NB4 (cell line): ENCODE data around the gene CCDC34.

Source experiments
- POLR2A ChIP-seq: IDR thresholded peaks from 2 replicates; pipeline ENCODE4 v1.6.1; 2011; ENCODE audit warnings: mild to moderate bottlenecking; ENCODE audit not compliant: insufficient read length; ENCODE audit errors: extremely low read depth
- TF ChIP-seq, protein P1 (sequence below): IDR thresholded peaks from one replicate; pipeline ENCODE4 v1.5.1; 2012; ENCODE audit warnings: low read depth, low read length
- TF ChIP-seq, protein P2 (sequence below): IDR thresholded peaks from 2 replicates; pipeline ENCODE4 v1.6.1; 2011; ENCODE audit warnings: low read depth, low read length

DNA sequence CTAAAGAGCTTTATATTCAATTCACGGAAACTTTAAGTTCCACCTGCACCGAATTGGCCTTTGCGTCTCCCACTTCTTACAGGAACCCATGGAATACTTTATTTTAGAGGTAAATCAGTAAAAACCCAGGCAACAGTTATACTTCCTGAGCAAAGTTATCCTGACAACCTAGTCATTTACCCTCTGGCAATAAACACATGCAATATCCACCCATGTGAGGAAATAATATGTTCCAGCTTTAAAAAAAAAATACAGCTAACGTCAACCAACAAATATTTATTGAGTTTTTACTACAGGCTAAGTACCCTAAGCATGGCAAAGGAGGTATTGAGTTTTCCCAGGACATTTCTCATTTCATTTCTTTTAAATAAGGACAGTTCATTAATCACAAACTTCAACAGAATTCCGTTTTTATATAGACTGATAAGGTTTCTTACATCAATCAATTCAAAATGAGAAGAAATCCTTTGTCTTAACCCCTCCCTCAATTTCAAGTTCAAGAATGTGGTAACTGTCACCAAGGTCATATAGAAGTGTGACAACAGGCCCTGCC, 38.3 kb upstream of the CCDC34 start:
- TF ChIP-seq POLR2A: no peak
- TF ChIP-seq, protein P1, sequence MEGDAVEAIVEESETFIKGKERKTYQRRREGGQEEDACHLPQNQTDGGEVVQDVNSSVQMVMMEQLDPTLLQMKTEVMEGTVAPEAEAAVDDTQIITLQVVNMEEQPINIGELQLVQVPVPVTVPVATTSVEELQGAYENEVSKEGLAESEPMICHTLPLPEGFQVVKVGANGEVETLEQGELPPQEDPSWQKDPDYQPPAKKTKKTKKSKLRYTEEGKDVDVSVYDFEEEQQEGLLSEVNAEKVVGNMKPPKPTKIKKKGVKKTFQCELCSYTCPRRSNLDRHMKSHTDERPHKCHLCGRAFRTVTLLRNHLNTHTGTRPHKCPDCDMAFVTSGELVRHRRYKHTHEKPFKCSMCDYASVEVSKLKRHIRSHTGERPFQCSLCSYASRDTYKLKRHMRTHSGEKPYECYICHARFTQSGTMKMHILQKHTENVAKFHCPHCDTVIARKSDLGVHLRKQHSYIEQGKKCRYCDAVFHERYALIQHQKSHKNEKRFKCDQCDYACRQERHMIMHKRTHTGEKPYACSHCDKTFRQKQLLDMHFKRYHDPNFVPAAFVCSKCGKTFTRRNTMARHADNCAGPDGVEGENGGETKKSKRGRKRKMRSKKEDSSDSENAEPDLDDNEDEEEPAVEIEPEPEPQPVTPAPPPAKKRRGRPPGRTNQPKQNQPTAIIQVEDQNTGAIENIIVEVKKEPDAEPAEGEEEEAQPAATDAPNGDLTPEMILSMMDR: no peak
- TF ChIP-seq, protein P2, sequence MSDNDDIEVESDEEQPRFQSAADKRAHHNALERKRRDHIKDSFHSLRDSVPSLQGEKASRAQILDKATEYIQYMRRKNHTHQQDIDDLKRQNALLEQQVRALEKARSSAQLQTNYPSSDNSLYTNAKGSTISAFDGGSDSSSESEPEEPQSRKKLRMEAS: no peak
